Urothelium cell line (cell line): ENCODE results near the gene OR9A4.
"Not testable (repeated sequence)": the region's sequence is repeated elsewhere in the genome, so short reads cannot be mapped to it uniquely, and the experiment has no call there.

Experiments used
- DNase-seq: peaks from one replicate; pipeline ENCODE4 v3.0.0; 2011; ENCODE audit warnings: low spot score, mixed read lengths
- FAIRE-seq: peaks from 2 replicates; lab custom pipeline; 2011; peaks lifted over from hg19 to GRCh38; lab: Jason Lieb, UNC

The OR9A4 gene

GRCh38 chr7:141916099-141916498 is at the start of gene OR9A4:
Gene OR9A4, plus strand, starts transcription at chr7:141916399. Its CDS starts 2,477 bp downstream, at chr7:141918876.
- FAIRE-seq (no peak), DNase-seq (no peak)

GRCh38 chr7:141866974-141867373 is 49.2 kb upstream of the OR9A4 start:
- DNase-seq (no peak), FAIRE-seq (no peak)

GRCh38 chr7:141872931-141873330 is 43.3 kb upstream of the OR9A4 start:
- FAIRE-seq: no peak
- DNase-seq: no peak

GRCh38 chr7:141874787-141875186 is 41.4 kb upstream of the OR9A4 start:
- DNase-seq (no peak), FAIRE-seq (no peak)

GRCh38 chr7:141875453-141875852 is 40.7 kb upstream of the OR9A4 start:
- DNase-seq (no peak), FAIRE-seq (no peak)

- no peak for DNase-seq
- no peak for FAIRE-seq
Measured at GRCh38 chr7:141876371-141876770, 39.8 kb upstream of the OR9A4 start.

GRCh38 chr7:141877365-141877764 is 38.8 kb upstream of the OR9A4 start:
- FAIRE-seq: no peak
- no peak for DNase-seq

GRCh38 chr7:141880960-141881359 is 35.2 kb upstream of the OR9A4 start:
- DNase-seq (no peak), FAIRE-seq (no peak)

GRCh38 chr7:141884539-141885225 is 31.5 kb upstream of the OR9A4 start:
- FAIRE-seq (no peak), DNase-seq (no peak)

- no peak for DNase-seq
- no peak for FAIRE-seq
Measured at GRCh38 chr7:141889321-141889720, 26.9 kb upstream of the OR9A4 start.

- DNase-seq (no peak), FAIRE-seq (no peak)
Measured at GRCh38 chr7:141891336-141891735, 24.9 kb upstream of the OR9A4 start.

- not testable (repeated sequence) for DNase-seq, FAIRE-seq
Measured at GRCh38 chr7:141899366-141899765, 16.8 kb upstream of the OR9A4 start.

GRCh38 chr7:141906285-141906684 is 9.9 kb upstream of the OR9A4 start:
- no peak for DNase-seq
- FAIRE-seq: no peak

- no peak for DNase-seq
- no peak for FAIRE-seq
Measured at GRCh38 chr7:141911391-141911790, 4.8 kb upstream of the OR9A4 start.

- FAIRE-seq (no peak), DNase-seq (peak; percentile 21)
Measured at GRCh38 chr7:141915565-141915964, 634 bp upstream of the OR9A4 start.

GRCh38 chr7:141920281-141920680 is 4.1 kb downstream of the OR9A4 start:
- DNase-seq (no peak), FAIRE-seq (no peak)

GRCh38 chr7:141928146-141928844 is 12.1 kb downstream of the OR9A4 start:
- no peak for FAIRE-seq
- no peak for DNase-seq

- FAIRE-seq: no peak
Measured at GRCh38 chr7:141928845-141929195, 12.6 kb downstream of the OR9A4 start.

GRCh38 chr7:141930211-141930610 is 14.0 kb downstream of the OR9A4 start:
- FAIRE-seq (no peak), DNase-seq (no peak)

More at GRCh38 chr7:141928845-141929195, 12.6 kb downstream of the OR9A4 start:
- no peak for DNase-seq

- FAIRE-seq: no peak
Measured at GRCh38 chr7:141941075-141941474, 24.9 kb downstream of the OR9A4 start.

GRCh38 chr7:141943846-141944245 is 27.6 kb downstream of the OR9A4 start:
- FAIRE-seq (no peak), DNase-seq (no peak)

More at GRCh38 chr7:141941075-141941474, 24.9 kb downstream of the OR9A4 start:
- DNase-seq: no peak

GRCh38 chr7:141944811-141945210 is 28.6 kb downstream of the OR9A4 start:
- FAIRE-seq (no peak), DNase-seq (no peak)
